ENCODE results near the gene RCOR2. TPM values are rescaled to one million over a fixed set of nuclear protein-coding genes. Genes with fewer than 3 reads are reported as not detected.

RCOR2 gene
- total RNA-seq, 1 donor: 1.7 TPM

DNA sequence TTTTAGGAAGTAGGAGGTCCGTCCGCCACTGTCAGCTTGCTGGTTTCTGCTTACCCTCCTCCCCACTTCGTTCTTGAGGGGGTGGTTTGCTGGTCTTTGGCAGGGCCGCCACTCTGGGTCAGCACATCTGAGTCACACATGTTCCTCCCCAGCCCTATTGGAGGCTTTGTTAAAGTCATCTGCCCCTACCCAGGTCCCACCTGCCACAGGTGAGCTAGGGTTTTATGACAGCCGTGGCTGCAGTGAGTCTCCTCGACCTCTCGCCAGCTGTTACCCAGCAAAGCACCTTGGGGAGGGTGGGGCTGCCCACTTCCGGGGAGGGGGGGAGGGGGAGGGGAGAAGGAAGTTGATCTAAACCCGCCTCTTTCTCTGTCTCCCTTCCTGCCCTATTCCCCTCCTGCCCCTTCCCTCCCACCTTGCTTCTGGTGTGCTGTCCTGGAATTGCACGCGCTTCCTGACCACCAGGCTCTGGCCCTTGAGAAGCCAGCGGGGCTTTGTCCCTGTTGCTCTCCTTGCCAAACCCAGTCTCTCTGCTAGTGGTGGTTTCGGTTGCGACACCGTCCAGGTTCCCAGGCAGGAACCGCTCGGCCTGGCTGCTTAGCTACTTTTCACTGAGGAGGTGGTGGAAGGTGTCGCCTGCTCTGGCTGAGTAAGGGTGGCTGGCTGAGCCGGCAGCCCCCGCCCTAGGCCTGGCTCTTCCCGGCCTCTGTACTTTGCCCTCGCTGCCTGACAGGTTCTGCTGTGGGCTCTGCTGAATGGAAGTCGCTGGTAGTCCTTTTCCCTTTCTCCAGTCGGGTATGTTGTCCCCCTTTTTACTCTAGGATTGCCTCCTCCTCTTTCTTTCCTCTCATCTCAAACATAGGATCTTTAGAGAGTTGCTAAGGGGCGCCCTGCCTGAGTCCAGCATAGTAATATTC lies 28.5 kb downstream of the RCOR2 start:
- H3K4me3 ChIP-seq (ENCODE audit: low read depth, low read length): no peak overlapping the region
- TF ChIP-seq, protein P1, sequence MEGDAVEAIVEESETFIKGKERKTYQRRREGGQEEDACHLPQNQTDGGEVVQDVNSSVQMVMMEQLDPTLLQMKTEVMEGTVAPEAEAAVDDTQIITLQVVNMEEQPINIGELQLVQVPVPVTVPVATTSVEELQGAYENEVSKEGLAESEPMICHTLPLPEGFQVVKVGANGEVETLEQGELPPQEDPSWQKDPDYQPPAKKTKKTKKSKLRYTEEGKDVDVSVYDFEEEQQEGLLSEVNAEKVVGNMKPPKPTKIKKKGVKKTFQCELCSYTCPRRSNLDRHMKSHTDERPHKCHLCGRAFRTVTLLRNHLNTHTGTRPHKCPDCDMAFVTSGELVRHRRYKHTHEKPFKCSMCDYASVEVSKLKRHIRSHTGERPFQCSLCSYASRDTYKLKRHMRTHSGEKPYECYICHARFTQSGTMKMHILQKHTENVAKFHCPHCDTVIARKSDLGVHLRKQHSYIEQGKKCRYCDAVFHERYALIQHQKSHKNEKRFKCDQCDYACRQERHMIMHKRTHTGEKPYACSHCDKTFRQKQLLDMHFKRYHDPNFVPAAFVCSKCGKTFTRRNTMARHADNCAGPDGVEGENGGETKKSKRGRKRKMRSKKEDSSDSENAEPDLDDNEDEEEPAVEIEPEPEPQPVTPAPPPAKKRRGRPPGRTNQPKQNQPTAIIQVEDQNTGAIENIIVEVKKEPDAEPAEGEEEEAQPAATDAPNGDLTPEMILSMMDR (IDR thresholded peaks at IDR 0.05; ENCODE audit: insufficient read depth, low read depth, low read length): no peak
- peak; percentile 74 for DNase-seq (ENCODE audit: low read depth)

DNA sequence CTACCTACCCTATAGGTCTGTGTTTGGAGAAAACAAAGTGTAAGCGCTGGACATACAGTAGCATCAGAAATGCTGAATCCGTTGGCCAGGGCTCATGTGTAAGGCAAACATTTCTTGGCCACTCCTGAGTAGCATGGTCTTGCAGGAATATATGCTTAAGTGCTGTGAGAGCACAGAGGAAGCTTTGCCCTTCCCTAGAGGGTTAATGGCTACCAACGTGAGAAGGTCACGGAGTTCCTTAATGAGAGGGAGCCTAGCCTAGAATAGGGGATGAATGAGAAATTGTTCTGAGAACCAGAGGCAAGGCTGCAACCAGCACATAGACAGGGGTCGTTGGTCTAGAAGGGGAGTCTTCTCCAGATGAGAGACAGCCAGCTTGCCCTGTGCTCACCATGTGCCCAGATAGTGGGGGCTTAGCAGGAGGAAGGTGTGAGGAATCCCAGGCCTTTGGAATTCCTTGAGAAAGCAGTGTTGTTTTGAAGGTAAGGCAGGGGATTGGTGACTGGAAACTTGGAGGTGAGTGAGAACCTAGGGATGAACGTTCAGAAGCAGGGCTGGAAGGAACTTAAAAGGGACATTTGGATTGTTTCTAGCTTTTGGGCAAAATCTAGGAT lies 29.5 kb downstream of the RCOR2 start:
- no peak overlapping the region for H3K4me3 ChIP-seq (ENCODE audit: low read depth, low read length)
- no peak for DNase-seq (ENCODE audit: low read depth)
- TF ChIP-seq, protein P1 (IDR thresholded peaks at IDR 0.05; ENCODE audit: insufficient read depth, low read depth, low read length): no peak

DNA sequence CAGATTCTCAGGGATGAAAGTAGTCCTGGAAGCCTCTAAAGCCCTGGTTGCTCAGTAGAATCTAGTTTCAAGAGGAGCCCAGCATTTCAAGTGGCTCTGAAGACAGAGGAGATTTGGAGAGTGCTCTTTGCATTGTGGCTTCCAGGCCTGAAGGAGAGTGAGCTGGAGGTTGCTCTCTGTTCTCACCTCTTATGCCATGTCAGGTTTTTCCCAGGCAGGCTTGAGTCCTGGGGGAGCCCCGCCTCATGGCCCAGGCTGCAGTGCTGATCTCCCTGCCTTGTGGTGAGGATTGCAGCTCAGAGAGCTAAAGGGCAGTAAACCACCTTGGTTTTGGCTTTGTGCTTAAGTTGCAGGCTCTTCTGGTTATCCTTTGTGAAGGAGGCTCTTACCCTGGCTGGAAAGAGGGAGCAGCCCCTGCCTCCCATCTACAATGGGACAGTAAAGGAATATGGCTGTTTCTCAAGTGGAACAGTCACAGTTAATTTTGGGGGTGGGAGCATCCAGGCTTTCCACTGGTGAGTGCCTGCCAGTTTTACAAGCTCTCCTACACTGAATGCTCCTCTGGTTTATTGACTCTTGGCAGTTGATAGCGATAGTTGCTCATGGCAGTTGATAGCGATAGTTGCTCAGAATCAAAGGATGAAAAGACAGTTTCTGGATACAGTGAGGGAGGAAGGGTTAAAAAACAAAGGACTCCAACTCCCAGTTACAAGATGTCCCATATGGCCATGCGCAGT lies 32.6 kb downstream of the RCOR2 start:
- no peak for DNase-seq (ENCODE audit: low read depth)

DNA sequence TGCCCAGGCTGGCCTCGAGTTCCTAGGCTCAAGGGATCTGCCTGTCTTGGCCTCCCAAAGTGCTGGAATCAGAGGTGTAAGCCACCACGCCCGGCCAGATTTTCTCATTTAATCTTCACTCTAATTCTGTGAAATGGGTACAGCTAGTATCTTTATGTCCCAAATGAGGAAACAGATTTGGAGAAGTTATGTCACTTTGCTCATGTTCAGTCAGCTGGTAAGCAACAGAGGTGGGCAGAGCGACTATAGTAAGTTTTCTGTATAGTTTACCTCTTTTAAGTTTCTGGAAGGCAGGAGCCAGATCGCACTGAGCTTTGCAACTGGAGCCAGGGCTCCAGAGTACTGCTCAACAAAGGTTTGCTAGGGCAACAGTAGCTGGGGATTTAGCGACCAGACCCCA lies 33.2 kb downstream of the RCOR2 start:
- no peak for DNase-seq (ENCODE audit: low read depth)
- H3K4me3 ChIP-seq (ENCODE audit: low read depth, low read length): no peak overlapping the region
- TF ChIP-seq, protein P1 (IDR thresholded peaks at IDR 0.05; ENCODE audit: insufficient read depth, low read depth, low read length): no peak

More for the DNA sequence above, 32.6 kb downstream of the RCOR2 start:
- no peak overlapping the region for H3K4me3 ChIP-seq (ENCODE audit: low read depth, low read length)
- TF ChIP-seq, protein P1 (IDR thresholded peaks at IDR 0.05; ENCODE audit: insufficient read depth, low read depth, low read length): no peak

DNA sequence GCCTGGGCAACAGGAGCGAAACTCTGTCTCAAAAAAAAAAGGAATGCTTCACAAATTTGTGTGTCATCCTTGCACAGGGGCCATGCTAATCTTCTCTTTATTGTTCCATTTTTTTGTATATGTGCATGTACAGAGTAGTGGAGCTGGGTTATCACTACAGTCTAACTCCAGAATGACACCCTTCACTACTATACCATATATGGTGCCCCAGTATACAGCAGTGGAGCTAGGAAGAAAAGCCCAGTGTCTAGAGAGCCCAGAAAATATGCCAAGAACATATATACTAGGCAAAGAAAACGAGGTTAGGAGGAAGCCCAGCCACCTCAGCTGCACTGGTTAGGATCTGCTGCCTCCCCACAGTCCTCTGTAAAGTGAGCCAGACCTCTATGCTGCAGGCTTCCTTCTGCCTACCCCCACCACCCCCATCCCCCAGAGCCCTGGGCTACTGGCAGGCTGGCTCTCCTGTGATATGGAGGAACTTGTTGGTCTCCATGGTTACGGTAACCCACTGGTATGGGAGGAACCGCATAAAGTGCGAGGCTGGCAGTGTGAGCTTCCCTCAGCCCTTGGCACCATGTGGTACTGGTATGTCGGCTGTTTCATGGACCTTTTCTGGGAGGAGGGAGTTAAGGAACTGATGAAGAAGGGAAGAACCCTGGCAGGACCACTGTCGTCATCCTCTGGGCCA lies 34.3 kb downstream of the RCOR2 start:
- no peak for DNase-seq (ENCODE audit: low read depth)
- TF ChIP-seq, protein P1 (IDR thresholded peaks at IDR 0.05; ENCODE audit: insufficient read depth, low read depth, low read length): no peak

DNA sequence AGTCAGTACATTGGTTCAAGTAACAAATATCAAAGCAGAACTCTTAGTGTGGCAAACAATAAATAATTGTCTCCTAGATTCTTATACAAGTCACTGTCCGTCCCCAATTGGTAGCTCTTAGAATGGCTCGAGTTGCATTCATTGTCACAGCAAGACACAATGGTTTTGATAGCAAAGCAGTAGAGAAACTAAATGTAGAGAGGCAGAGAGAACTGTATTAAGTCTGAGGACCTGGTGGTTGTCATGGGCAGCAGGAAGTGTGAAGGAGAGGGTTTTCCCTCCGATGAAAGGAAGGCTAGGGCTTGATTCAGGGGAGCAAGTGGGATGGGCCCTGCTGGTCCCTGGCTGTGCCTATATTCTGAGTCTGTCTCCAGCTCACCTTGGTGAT lies 36.6 kb downstream of the RCOR2 start:
- TF ChIP-seq, protein P1 (IDR thresholded peaks at IDR 0.05; ENCODE audit: insufficient read depth, low read depth, low read length): no peak
- DNase-seq (ENCODE audit: low read depth): no peak
- H3K4me3 ChIP-seq (ENCODE audit: low read depth, low read length): no peak overlapping the region

More for the DNA sequence above, 34.3 kb downstream of the RCOR2 start:
- H3K4me3 ChIP-seq (ENCODE audit: low read depth, low read length): no peak overlapping the region
